LNCAP (cell line): Measurements from ENCODE around the gene RNF222.

Experiments used
- CTCF ChIP-seq: fragments of 450-650 bp; IDR thresholded peaks from 2 replicates; pipeline ENCODE4 v1.5.1; 2017; ENCODE audit warnings: mild to moderate bottlenecking

Gene RNF222

GRCh38 chr17:8360260-8360659, 37.4 kb downstream of the RNF222 start:
- TF ChIP-seq CTCF: no peak

DNA sequence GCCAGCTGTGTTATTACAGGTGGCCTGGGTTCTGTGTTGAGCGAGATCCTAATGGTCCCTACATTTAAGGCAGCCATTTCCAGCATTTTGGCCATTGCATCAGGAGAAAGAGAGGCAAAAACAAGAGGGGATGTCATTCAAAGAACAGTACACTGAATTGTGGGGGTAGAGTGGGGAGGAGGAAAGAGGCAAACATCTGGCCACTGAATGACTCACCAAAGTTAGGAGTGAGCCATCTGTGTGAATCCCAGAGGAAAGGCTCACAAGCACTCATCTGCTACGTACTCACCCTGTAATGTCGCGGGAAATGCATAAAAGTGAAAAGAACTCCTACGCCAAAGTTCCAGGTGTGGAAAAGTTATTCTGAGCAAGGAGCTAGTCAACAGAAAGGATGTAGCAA, 37.9 kb downstream of the RNF222 start:
- no peak for TF ChIP-seq CTCF

DNA sequence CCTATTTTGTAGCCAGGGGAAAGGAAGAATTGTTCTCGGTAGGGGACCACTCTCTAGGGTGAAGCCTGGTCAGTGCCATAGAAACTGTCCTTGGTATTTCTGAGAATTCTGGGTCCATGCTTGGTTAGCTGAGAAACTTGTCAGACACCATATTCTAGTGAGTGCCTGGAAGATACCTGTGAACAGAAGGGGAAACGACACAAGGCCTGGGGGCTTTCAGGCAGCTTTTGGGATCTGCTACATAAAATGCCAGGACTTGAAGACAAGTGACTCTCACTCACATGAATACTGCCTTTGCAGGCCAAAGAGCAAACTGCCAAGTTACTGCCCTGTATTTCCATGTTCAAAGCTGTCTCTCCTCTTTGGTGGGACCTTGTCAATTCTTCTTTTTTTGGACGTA, 39.7 kb downstream of the RNF222 start:
- no peak for TF ChIP-seq CTCF

- no peak for TF ChIP-seq CTCF
Observed at GRCh38 chr17:8354236-8354635, 43.4 kb downstream of the RNF222 start.

- TF ChIP-seq CTCF: no peak
Observed at GRCh38 chr17:8353736-8354135, 43.9 kb downstream of the RNF222 start.

DNA sequence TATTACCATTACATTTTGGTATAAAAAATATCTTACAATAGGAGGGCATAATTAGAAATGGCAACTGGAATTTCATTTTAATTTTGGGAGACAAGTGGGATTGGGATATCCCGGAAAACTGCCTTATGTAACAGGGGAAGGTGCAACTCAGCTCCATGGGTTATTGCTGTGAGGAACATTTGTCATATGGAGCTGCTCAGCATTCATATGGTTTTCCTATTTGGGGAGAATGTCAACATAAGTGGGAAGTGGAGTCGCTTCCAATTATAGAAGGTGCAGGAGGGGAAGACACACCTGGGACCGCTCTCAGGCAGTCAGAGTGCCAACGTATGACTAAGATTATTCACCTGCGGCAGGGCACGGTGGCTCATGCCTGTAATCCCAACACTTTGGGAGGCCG, 47.3 kb downstream of the RNF222 start:
- TF ChIP-seq CTCF: no peak

DNA sequence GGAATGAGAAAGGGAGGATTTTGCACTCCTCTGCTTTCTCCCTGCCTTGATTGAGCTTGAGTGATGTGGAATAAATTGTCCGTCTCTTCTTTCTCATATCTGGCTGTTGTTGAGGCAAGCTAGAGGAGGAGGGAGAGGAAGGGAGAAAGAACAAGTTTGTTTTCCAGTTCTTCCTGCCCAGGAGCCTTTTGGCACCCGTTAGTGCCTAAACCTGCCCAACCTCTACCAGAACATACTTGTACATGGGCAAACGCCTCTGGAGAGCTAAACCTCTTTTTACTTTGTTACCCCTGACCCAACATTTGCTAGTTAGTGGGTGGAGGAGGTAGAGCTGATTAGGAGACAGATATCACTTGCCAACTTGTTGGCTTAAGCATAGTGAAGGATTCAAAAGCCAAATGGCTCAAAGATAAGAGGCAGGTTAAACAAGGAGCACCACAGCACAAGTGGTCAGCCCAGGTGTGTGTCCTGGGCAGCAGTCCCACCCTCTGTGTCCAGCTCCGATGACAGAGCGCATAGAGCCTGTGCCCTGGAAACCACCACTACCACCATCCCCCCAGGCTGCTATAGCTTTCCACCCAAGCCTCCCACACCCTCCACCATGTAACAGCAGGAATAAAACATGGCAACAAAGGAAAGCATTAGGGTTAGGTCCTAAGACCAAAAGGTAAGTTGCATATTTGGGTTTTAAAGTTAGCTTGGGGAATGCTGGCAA, 51.5 kb downstream of the RNF222 start:
- no peak for TF ChIP-seq CTCF
